B cell (primary cell): Measurements from ENCODE around the gene UNCX.

Source experiments
- EZH2 ChIP-seq: IDR thresholded peaks from 2 replicates; pipeline ENCODE4 v1.6.1; 2012; ENCODE audit warnings: borderline replicate concordance, low read depth, mild to moderate bottlenecking, moderate library complexity, low read length; ENCODE audit not compliant: insufficient read depth, poor library complexity, severe bottlenecking
- TF ChIP-seq, protein P1 (sequence below): fragments of 200-600 bp; IDR thresholded peaks from one replicate; pipeline ENCODE4 v1.8.0; 2022; ENCODE audit warnings: antibody characterized with exemption, mild to moderate bottlenecking

DNA sequence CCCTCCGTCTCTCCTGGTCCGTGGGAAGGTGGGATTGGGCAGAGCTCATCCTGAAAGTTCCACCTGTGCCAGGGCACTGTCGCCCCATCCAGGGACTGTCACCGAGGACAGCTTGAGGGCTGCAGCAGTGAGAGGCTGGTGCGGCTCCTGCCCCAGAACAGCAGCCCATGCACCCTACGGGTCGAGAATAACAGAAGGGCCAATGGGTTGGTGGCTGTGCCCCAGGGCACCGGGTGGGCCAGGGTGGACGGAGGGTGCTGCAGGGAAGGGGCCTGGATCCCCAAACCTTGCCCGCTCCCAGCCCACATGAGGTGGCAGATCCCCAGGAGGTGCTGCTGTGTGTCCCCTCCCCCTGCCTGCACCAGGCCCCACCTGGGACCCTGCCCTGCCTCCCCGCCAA lies 23.9 kb downstream of the UNCX start:
- TF ChIP-seq, protein P1, sequence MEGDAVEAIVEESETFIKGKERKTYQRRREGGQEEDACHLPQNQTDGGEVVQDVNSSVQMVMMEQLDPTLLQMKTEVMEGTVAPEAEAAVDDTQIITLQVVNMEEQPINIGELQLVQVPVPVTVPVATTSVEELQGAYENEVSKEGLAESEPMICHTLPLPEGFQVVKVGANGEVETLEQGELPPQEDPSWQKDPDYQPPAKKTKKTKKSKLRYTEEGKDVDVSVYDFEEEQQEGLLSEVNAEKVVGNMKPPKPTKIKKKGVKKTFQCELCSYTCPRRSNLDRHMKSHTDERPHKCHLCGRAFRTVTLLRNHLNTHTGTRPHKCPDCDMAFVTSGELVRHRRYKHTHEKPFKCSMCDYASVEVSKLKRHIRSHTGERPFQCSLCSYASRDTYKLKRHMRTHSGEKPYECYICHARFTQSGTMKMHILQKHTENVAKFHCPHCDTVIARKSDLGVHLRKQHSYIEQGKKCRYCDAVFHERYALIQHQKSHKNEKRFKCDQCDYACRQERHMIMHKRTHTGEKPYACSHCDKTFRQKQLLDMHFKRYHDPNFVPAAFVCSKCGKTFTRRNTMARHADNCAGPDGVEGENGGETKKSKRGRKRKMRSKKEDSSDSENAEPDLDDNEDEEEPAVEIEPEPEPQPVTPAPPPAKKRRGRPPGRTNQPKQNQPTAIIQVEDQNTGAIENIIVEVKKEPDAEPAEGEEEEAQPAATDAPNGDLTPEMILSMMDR: no peak
- no peak for TF ChIP-seq EZH2
